DOHH2 (cell line): ENCODE data around the gene AP2A1.

Experiments used
- EZH2phosphoT487 ChIP-seq: fragments of 200-600 bp; sonication (generic); IDR thresholded peaks from 2 replicates; pipeline ENCODE4 v1.6.1; 2017; ENCODE audit warnings: borderline replicate concordance, mild to moderate bottlenecking, antibody characterized with exemption, low read length, moderate library complexity, mixed read lengths
- TF ChIP-seq, protein P1 (sequence below): fragments of 200-600 bp; sonication (generic); IDR thresholded peaks from one replicate; pipeline ENCODE4 v1.5.1; 2014; ENCODE audit warnings: antibody characterized with exemption, mild to moderate bottlenecking, low read depth, low read length; ENCODE audit not compliant: poor library complexity, severe bottlenecking

DNA sequence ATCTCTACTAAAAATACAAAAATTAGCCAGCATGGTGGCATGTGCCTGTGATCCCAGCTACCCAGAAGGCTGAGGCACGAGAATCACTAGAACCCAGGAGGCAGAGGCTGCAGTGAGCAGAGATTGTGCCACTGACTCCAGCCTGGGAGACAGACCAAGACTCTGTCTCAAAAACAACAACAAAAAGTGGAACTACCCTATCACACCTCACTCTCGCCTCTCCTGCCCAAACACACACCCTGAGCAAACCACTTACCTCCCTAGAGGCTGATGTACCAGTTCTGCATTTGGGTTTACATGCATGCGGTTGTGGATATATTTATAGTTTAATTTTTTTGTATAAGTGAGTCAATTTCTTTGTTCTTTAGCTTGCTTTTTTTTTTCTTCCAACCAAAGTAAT lies 76.5 kb downstream of the AP2A1 start:
- TF ChIP-seq, protein P1, sequence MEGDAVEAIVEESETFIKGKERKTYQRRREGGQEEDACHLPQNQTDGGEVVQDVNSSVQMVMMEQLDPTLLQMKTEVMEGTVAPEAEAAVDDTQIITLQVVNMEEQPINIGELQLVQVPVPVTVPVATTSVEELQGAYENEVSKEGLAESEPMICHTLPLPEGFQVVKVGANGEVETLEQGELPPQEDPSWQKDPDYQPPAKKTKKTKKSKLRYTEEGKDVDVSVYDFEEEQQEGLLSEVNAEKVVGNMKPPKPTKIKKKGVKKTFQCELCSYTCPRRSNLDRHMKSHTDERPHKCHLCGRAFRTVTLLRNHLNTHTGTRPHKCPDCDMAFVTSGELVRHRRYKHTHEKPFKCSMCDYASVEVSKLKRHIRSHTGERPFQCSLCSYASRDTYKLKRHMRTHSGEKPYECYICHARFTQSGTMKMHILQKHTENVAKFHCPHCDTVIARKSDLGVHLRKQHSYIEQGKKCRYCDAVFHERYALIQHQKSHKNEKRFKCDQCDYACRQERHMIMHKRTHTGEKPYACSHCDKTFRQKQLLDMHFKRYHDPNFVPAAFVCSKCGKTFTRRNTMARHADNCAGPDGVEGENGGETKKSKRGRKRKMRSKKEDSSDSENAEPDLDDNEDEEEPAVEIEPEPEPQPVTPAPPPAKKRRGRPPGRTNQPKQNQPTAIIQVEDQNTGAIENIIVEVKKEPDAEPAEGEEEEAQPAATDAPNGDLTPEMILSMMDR, result no peak
- no peak for TF ChIP-seq EZH2phosphoT487
